NCI-H510A (cell line): ENCODE data around the gene GREM2.

Experiments
- DNase-seq: peaks from one replicate; lab custom pipeline; 2025; lab: John Stamatoyannopoulos, UW

The GREM2 gene

DNA sequence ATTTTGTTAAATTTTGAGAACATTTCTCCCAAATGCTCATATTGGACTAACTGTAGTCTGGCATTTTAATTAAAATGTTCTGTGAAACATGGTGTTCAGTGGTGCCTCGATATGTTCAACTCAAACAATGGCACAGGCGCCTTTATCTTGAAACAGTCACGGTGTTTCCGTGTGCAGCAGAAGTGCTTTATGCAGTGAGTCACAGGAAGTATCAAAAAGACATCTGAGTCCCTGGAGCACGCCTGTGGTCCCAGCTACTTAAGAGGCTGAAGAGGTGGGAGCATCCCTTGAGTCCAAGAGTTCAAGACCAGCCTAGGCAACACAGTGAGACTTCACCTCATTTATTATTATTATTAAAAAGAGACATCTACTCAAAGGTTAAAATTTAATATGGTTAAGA lies 52.2 kb downstream of the GREM2 start:
- DNase-seq: no peak

DNA sequence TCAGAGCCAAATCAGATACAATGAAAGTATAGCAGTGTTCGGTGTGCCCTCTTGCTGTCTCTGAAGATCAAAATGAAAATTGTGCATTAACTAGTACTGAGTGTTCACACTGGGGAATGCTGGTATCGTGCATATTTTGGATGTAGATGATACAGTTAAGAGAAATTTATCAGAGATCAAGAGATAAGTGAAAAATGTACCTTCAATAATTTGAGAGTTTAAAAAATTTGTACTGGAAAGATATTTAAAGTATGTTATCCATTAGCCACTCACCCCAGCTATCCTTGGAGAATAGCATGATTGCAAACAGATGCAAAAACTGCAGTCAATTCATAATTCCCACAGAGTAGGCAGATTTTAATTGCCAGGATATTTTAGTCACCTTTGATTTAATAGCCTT lies 56.4 kb downstream of the GREM2 start:
- no peak for DNase-seq

DNA sequence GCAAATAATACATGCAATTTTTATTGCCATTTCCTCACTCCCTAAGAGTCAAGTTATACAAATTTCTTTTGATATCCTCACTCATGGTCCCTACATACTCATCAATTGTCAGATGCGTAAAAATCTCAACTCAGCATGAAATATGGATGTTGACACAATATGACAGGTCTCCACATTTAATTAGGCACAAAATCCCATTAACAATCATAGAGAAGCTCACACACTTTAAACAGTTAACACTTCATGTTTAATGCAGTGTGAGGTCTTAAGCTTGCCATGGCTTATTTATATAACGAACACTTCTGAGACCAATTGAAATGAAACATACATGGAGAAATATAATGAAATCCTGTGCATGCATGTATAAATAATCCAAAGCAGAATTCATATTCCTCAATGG lies 58.6 kb downstream of the GREM2 start:
- DNase-seq: no peak

DNA sequence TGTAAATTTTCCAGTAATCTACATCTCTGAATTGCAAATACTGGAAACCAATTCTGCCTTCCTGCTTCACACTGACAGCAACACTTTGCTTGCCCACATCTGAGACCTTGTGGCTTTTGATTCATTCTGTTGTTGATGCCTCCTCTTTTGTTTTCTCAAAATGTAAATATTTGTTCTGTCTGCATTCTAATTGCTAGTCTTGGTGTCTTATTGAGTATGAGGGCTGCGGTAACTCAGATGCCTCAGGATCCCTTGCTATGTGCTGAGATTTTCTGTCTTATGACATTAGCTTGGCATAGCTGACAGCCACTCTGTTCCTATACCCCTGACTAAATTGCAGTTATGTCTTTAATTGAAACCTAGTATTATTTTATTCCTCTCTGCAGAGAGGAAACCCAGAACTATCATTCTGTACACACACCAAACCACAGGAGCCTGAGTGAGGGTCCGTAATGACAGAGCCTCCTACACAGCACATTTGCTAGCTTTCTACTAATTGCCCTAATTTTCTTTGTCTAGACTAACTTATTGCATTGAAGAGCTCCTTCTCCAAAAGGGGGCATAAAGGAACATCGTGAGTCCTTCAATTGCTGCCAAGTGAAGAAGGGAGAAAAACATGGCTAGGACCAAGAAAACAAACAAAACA lies 72.1 kb downstream of the GREM2 start:
- no peak for DNase-seq

DNA sequence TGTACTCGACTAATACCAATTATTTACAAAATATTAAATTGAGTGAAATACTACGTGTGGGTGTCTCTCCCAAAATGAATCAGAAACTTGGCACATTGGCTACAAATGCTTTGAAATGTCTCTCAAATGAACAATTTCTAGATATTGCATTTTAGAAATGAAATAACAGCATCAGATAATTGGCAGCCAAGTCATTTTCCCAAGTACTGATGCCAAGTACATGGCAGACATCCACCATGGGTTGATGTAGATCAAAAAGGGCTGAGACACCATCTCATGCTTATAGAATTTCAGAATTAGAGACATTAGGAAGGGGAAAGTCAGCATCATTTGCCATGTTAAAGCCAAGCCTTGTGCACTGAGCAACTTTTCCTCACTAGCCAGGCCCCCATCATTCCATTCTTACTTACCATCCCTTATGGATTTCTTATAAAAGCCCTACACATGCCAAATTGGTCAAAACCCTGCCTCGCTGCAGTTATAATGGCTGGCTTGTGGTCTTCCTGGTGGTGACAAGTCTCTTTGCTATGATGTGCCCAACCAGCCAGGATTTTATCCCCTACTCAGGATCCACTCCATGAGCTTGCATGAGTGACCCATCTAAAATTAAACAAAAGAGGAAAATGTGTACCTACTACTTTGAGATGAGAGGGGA lies 73.1 kb downstream of the GREM2 start:
- DNase-seq: no peak

DNA sequence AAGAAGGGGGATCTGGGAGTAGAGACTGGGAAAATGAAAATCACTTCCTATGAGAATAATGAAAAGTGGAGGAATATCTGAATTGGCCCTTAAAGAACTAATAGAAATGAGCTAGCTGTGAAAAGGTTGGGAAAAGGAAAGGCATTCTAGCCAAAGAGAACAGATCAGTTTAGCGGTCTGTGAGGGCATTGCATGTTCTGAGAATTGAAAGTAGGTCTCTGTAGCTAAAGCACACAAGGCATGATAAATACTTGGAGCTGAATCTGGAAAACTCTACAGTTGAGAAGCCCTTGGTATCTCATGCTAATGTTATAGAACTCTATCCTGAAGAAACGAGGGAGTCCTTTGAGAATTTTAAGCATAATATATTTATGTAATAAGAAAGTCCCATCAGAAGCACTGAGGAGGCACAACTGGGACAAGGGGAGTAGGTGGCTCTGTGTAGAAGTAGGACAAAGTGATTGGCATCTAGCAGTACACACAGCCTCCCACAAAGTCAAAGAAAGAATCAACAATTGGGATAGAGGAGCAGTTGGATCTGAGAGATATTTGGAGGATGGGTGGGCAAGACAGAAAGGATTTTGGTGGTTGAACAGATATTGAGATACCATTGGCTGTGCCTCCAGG lies 78.7 kb downstream of the GREM2 start:
- no peak for DNase-seq

DNA sequence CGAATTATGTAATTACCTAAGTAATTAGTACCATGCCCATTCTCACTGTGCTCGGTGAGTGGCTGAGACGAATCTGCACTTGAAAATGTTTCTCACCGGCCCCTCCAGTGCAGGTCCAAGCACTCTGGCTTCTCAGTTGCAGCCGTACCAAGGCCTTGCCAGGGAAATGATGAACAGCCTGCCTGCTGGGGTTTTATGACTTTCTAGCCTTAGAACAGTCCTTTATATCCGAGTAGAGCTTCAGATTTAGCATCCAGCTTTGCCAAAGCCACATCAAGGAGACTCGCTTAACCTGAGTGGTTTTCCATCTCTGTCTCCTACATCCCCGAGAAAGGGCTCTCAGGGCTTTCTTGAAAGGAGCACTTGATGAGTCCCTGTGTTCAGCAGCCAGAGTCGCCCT lies 83.4 kb downstream of the GREM2 start:
- DNase-seq: no peak

DNA sequence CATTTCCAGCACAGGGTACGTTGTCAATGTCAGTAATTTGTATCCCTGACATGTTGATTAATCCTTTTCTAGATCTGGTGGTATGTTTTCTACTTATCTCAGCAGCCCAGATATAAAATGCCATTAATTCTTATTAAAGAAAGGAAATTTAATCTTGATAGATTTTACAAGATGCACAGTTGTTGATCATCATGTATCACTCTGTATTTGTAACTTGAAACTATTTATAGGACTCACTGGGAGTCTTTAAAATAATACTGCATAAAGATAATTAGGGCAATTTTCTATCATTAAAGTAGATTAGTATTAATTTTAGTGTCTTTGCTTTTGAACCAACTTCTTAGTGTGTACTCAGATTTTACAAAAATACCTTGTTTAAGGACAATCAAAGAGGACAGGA lies 84.9 kb downstream of the GREM2 start:
- no peak for DNase-seq

DNA sequence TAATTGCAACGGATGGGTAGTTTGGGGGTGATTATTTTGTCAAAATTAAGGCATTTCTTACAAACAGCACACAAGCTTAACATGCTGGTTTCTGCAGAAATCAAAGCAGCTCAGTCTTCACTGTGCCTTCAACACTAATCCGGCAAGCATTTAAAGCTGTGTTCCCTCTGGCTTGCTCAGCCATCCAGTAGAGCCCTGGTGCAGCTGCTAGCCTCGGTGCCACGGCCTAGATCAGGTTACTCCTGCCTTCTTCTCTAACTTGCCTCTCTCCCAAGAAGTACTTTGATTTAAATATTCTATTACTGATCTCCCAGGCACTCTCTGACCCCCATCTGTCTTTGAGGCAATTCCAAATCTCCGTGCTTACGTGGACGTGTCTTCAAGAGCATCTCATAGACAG lies 85.6 kb downstream of the GREM2 start:
- DNase-seq: no peak

DNA sequence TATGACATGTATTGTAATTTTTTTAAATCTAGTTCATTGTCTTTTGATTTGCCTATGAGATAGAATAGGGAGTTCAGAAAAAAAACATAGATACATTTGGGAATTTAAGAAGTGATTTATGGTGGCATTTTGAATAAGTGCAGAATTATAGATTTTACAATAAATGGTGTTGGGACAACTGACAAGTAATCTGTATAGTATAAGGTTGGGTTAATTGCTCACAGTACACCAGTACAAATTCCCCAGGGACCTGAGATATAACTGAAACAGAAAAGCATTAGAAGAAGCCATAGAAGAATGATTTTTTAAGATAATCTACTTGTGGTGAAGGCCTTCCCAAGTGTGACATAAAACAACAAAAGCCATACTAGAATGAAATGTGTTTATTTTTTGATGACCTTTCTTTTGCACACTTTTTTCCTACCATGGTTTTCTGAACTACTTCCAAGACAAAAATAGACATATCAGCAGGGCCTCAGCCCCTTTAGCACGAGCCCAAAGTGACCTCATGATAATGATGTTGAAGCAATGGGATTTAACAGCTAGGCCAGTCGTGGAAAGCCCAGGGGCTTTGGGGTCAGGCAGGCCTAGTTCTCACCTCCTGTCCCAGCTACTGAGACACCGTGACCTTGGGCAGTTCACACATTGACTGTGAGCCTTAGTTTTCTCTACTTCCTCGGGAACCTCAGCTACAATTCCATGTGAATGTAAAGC lies 87.4 kb downstream of the GREM2 start:
- no peak for DNase-seq

DNA sequence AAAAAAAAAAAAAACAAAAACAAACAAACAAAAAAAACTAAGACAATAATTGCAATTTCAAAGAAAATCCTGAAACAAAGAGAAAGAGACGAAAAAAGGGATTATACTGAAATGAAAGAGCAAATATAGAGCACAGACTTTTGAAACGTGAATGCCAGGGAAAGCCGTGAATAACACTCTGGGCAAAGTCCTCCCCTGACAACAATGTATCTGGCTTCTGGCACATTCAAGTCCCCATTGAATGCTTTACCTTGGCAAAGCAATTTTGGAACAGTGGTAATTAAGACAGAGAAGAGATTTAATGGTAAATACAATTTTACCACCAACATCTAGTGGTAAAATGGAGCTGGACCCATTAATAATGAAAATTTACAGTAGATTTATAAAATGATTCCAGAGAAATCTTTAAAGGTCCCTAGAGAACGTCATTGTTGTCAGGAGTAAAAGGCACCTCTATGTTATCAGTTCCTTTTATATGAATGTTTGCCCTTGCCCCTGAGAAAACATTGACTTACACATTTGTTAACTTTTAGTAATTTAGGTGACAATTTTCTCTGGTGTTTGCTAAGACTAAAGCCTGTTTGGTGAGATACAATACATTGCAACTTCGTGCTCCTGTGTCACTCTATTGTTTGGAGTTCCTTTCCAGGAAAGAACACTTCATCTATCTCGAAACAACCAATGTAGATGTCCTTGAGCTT lies 89.7 kb downstream of the GREM2 start:
- no peak for DNase-seq

DNA sequence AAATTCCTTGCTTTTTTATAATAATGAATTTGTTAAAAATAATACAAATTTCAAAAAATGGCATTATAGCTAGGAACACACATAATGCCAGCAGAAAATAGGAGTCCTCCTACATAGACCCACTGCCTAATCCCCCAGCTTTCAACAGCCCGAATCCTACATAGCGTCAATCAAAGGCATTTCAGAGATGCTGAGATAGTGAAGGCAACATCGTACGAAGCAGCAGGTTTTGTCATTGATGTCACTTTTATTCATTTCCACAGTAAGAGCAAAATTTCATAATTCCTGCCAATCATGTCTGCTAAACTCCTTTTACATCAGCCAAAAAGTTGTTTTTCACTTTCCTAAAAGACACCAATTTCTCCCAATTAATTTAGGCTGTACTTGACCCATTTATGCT lies 94.1 kb downstream of the GREM2 start:
- no peak for DNase-seq

DNA sequence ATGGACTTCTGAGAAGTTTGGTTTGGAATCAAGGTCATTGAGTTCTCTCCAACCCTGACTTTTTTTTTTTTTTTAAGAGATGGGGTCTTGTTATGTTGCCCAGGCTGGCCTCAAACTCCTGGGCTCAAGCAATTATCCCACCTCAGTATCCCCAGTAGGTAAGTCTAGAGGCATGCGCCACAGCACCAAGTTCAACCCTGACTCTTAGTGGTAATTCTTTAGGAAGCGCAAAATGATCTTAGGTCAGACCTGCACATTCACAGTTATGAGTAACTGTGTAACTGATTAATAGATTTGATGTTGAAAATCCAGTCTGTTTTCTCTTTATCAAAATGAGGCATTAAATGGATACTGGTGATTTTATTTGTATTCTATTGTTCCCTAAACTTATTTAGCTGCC lies 95.9 kb downstream of the GREM2 start:
- DNase-seq: no peak

DNA sequence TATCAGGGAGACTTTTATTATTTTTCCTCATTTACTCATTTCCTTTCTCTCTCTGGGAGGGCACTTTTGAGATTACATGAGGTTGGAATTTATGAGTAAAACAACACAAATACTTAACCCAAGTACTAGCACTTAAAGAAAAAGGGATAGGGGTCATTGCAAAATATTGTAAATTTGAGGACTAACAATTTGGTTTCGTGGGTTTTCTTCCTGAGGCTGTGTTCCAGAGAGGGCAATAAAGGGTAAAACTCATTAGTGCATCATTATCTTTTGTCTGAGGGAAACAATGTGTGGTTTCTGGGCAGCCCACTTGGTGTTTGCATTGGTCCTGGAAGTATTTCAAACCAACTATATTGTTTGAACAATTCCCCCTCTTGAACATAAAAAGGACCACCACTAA lies 96.5 kb downstream of the GREM2 start:
- DNase-seq: no peak

DNA sequence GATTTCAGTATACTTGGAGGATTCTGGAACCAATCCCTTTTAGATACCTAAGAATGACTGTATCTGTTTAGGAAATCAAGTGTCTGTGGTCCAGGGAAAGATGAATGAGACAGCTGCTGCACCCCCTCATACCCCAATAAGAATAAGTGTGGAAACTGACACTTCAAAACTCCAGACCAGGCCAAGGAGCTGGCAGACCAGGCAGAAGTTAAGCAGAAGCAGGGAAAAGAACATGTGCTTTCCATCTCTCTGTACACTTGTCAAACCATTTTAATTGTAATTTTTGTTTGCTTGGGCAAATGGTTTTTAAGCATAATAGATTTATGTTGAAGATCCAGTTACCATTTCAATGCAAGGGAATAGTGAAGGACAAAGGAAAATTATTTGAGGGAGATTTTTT lies 100.2 kb downstream of the GREM2 start:
- no peak for DNase-seq

DNA sequence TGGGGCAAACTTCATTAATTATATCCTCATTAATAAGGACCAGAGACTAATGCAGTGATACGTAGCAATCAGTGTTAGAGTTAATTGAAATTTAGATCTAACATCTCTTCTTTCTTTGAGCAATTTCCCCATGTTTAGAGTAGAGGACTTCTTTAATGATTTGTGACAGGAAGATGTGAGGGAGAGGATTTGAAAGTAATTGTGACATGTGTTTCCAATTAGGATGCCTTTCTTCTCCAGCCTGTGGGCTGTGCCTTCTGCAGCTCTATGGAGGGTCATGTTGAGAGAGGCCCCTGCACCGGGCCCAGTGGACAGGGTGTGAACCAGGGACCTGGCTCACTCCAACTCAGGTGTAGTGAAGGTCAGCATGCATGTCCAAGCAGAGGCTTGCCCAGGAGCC lies 103.0 kb downstream of the GREM2 start:
- DNase-seq: no peak

DNA sequence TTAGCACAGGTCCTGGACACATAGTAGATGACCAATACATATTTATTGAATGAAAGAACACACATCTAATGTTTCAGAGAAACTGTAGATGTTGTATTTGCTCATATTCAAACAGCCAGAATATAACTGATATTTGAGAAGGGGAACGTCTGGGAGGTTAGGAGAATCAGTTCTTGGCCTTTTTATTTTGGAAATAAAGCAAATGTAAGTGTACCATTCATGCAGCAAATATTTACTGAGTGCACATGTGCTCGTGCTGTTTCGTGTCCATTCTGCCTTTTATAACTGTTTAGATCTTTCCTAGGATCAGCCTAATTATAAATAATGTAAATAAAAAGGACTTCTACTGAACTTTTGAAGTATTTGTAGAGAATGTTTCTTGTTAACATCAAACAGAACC lies 103.8 kb downstream of the GREM2 start:
- DNase-seq: no peak

DNA sequence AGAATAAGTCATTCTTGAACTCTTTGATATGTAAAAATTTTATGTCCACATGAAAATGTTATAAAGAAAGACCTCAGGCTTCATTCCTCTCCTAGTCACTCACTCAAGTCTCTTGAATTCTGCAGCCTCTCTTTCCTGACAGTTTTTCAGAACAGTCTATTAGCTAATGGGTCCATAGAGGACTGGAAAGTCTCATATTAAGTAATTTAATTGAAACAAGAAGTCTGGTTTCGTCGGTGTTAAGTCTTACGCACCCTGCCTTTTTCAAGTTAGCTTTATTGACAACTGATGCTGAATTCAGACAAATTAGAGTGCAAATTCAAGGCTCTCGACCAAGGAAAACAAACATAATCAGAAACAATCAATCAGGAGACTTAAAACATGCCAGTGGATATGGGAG lies 105.8 kb downstream of the GREM2 start:
- DNase-seq: no peak

DNA sequence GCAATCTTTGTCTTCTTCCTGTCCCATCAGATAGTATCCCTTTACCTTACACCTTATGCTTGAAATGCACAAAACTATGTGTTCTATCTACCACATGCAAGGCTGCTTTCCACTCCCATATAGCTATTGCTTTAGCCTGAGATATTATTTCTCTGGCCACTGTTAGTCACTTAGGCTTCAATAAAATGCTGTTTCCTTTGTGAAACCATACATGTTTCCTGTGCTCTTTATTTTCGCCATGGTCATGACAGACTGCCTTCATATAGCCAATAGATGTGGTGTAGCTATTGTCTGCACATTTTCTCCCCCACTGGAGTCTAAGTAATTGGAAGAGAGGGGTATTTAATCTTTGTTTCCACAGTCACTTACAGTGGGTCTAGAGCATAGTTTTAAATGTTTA lies 108.4 kb downstream of the GREM2 start:
- DNase-seq: no peak

DNA sequence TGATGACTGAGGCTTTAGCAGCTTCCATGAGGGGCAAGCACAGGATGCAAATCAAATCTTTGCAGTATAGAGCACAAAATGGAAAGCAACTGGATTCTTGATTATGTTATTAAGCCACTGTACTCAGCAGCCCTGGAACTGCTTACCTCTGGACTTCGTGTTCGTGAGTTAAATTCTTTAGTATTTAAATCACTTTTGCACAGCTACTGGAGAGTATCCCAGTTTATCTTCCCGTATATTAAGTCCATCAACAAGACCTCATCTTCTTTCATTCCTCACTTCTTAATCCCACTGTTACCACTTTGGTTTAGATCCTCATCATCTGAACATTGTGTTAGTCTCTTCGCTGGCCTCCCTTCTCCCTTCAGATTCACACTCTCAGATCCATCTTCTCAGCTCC lies 108.9 kb downstream of the GREM2 start:
- DNase-seq: no peak

DNA sequence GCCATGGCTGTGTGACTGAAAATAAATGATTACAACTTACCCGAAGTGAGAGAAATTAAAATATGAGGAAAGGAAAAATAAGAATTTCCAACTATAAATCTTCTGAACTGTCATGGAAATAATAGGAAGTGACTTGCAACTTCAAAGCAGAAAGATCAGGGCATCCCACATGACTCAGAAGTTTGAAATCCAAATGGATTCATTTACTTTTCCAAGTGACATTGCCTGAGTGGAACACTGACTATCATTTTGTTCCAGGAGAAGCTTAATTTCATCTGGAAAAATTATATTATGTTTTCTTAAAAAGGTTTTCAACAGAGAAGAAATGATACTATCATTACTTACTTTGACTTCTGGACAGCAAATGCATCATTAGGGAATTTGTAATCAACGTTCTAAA lies 110.8 kb downstream of the GREM2 start:
- no peak for DNase-seq

DNA sequence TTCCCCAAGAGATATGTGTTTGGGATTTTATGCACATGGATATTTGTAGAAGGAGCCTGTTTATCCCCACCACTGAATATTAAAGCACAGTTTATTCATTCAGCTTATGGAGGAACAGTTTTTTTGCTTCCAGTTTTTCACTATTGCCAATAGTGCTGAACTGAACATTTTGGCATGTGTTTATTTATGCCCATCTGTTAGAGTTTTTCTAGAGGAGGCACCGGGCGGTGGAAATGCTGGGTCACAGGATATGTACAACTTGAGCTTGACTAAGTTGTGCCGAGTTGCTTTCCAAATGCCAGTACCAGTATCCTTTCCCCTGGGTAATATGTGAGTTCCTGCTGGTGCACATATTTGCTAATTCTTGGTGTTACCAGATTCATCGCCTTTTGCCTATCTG lies 111.3 kb downstream of the GREM2 start:
- DNase-seq: no peak

DNA sequence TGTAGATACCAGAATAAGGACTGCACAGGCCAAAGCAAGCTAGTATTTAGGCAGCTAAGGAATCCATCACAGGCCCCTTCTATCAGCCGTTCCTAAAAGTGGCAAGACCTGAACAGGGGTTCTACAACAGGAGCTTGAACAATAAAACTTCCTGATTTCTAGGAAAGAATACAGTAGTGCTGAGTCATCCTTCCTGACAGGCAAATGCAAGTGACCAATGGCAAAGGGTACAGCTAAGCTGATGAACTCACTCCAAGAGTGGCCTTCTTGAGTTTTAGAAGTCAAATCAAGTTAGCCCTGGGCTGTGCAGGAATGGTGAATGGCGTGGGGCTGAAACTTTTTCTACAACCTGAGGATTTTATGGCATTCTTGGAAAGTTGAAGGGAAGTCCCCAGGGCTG lies 112.9 kb downstream of the GREM2 start:
- no peak for DNase-seq
